Fibroblast of lung (primary cell): ENCODE results near the gene LCORL.

Experiments used
- CTCF ChIP-seq, 2 donors: IDR thresholded peaks in 1 of 2; conservative IDR thresholded peaks in 1 of 2; 1 replicate in 1 of 2; 2 replicates in 1 of 2; pipeline ENCODE4 v1.5.1; 2011 to 2012; ENCODE audit warnings: low read length in 2 of 2, control low read depth in 1 of 2, inconsistent platforms in 1 of 2, low read depth in 1 of 2, mild to moderate bottlenecking in 1 of 2
- EZH2 ChIP-seq: IDR thresholded peaks from 2 replicates; pipeline ENCODE4 v1.5.1; 2012; ENCODE audit warnings: low read length, control low read depth, mild to moderate bottlenecking; ENCODE audit errors: missing control alignments

- no peak for TF ChIP-seq CTCF (conservative IDR thresholded peaks at IDR 0.05 in 1 of 2, IDR thresholded peaks at IDR 0.05 in 1 of 2; ENCODE audit: low read depth in 1 of 2, low read length in 2 of 2)
- no peak for TF ChIP-seq EZH2
Observed at GRCh38 chr4:18063079-18063478, 41.5 kb upstream of the LCORL start.
